NT2/D1 (cell line): ENCODE results near the gene VPS18.

ENCODE experiments used
- SUZ12 ChIP-seq: IDR thresholded peaks from 2 replicates; pipeline ENCODE4 v1.6.1; 2011; ENCODE audit not compliant: insufficient read length, insufficient read depth; ENCODE audit errors: extremely low read depth
- YY1 ChIP-seq: IDR thresholded peaks from 2 replicates; pipeline ENCODE4 v1.6.1; 2011; ENCODE audit not compliant: insufficient read length, insufficient read depth
- ZNF274 ChIP-seq: IDR thresholded peaks from 2 replicates; pipeline ENCODE4 v1.6.1; 2011; ENCODE audit warnings: mild to moderate bottlenecking, low read depth, low read length

DNA sequence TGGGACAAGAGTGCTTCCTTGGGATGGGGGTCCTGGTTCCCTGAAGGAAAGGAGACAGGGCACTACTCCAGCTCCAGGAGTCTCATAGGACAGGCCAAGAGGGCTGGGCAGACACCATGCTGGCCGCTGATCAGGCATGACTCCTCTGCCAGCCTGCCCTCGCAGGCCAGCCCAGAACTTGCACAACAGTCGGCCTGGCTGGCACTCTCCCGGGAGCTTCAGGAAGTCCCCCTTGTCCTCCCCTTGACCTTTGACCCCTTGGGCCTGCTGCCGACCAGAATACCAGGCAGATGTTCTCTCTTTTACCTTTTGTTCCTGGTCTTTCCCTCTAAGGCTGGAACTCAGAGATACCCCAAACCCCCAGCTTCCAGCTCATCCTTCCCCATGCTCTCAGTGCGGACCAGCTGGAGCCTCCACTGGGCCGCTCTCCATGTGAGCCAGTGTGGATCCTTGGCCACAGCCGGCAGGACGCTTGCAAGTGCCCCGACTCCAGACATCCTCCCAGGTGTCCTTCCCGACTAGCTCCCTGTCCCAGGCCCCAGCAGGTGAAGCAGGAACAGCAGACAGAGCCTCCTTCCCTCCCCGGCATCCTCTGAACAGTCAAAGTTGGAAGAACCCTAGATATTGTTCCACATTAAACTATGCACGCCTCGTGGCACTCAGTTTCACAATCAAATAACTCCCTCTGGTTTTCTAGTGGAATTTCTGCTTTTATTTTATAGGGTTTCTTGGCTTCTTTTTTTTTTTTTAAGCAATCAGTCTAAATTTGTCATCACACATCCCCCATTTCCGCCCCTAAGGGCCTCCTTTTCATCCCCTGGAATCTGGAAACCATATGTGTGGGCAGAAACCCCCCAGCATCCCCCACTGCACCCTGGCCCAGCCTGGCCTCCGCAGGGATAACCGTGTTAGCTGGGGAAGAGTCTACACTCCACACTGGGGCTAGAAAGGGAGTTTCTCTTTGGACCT is 15.7 kb downstream of the VPS18 start:
- TF ChIP-seq YY1 (no peak), ZNF274 (no peak), SUZ12 (no peak)
